SK-N-SH (cell line): ENCODE data around the gene SLC6A8. TPM values are rescaled to one million over a fixed set of nuclear protein-coding genes. Genes with fewer than 3 reads are reported as not detected.

Experiments
- CTCF ChIA-PET: fragments of 300-600, 350-600 bp; formaldehyde crosslinking; extraction: SDS; loops from one replicate; lab custom pipeline; 2021; lab: Yijun Ruan, JAX
- POLR2A ChIA-PET: fragments of 350-600 bp; sonication (Branson Sonifier 250); formaldehyde crosslinking; extraction: SDS; loops from one replicate; lab custom pipeline; 2020; ENCODE audit warnings: antibody characterized with exemption, inconsistent platforms; lab: Yijun Ruan, JAX
- DNase-seq: peaks from one replicate; pipeline ENCODE4 v3.0.0; 2012
- H2AFZ ChIP-seq: fragments of 200-600 bp; sonication (generic); 2 replicates; pipeline ENCODE4 v1.8.1; 2016; ENCODE audit warnings: antibody characterized with exemption, mild to moderate bottlenecking, low read depth
- H3F3A ChIP-seq: fragments of 200-600 bp; sonication (generic); replicated peaks from 2 replicates; pipeline ENCODE3; 2016; ENCODE audit warnings: antibody characterized with exemption, mild to moderate bottlenecking; ENCODE audit not compliant: insufficient read depth
- H3K27ac ChIP-seq, 2 experiments: fragments of 200-500 bp in 1 of 2; fragments of 200-600 bp in 1 of 2; sonication (Bioruptor generic) in 1 of 2; sonication (generic), shearing (Covaris generic) in 1 of 2; 2 replicates each; pipeline versions ENCODE4 v1.5.1 to v1.6.1; 2014 to 2016; ENCODE audit warnings: low read depth in 2 of 2, inconsistent platforms in 1 of 2, low read length in 1 of 2, mild to moderate bottlenecking in 1 of 2, mixed read lengths in 1 of 2
- H3K27me3 ChIP-seq: fragments of 200-600 bp; sonication (generic), shearing (Covaris generic); 2 replicates; pipeline ENCODE4 v1.6.1; 2016; ENCODE audit warnings: mixed run types; ENCODE audit not compliant: insufficient read depth
- H3K36me3 ChIP-seq, 2 experiments: fragments of 200-500 bp in 1 of 2; fragments of 200-600 bp in 1 of 2; sonication (Bioruptor generic) in 1 of 2; sonication (generic) in 1 of 2; replicated peaks in 1 of 2; 2 replicates each; pipeline versions ENCODE3 to v1.5.1; 2014 to 2016; ENCODE audit warnings: low read length in 1 of 2, mild to moderate bottlenecking in 1 of 2; ENCODE audit not compliant: insufficient read depth in 2 of 2, control insufficient read depth in 1 of 2
- H3K4me1 ChIP-seq, 2 experiments: fragments of 200-500 bp in 1 of 2; fragments of 200-600 bp in 1 of 2; sonication (Bioruptor generic) in 1 of 2; sonication (generic), shearing (Covaris generic) in 1 of 2; 2 replicates each; pipeline versions ENCODE4 v1.5.1 to v1.6.1; 2014 to 2016; ENCODE audit warnings: low read depth in 1 of 2, low read length in 1 of 2, mixed run types in 1 of 2; ENCODE audit not compliant: insufficient read depth in 2 of 2, control insufficient read depth in 1 of 2
- H3K4me2 ChIP-seq: fragments of 200-600 bp; sonication (generic), shearing (Covaris generic); 2 replicates; pipeline ENCODE4 v1.6.1; 2017; ENCODE audit warnings: mixed run types
- H3K4me3 ChIP-seq, 2 experiments: fragments of 200-500 bp in 1 of 2; fragments of 200-600 bp in 1 of 2; sonication (Bioruptor generic) in 1 of 2; sonication (generic), shearing (Covaris generic) in 1 of 2; 2 replicates each; pipeline versions ENCODE4 v1.5.1 to v1.8.1; 2014 to 2016; ENCODE audit warnings: low read depth in 2 of 2, inconsistent platforms in 1 of 2, low read length in 1 of 2, mild to moderate bottlenecking in 1 of 2, mixed read lengths in 1 of 2, moderate library complexity in 1 of 2
- H3K79me2 ChIP-seq: fragments of 200-600 bp; sonication (generic); 2 replicates; pipeline ENCODE4 v1.8.1; 2017; ENCODE audit warnings: mild to moderate bottlenecking; ENCODE audit not compliant: insufficient read depth
- H3K9ac ChIP-seq: fragments of 200-600 bp; sonication (generic); 2 replicates; pipeline ENCODE4 v1.6.1; 2017; ENCODE audit warnings: mixed run types
- H3K9me2 ChIP-seq: fragments of 200-600 bp; sonication (generic); 2 replicates; pipeline ENCODE4 v1.6.1; 2017; ENCODE audit warnings: mixed run types
- H3K9me3 ChIP-seq: fragments of 200-600 bp; sonication (generic); 2 replicates; pipeline ENCODE4 v1.6.1; 2017; ENCODE audit warnings: mixed run types, mild to moderate bottlenecking, moderate library complexity
- H4K20me1 ChIP-seq: fragments of 200-600 bp; sonication (generic); 2 replicates; pipeline ENCODE4 v1.6.1; 2017; ENCODE audit warnings: mild to moderate bottlenecking, mixed run types; ENCODE audit not compliant: insufficient read depth
- CHD2 ChIP-seq: fragments of 150-350 bp; IDR thresholded peaks from 2 replicates; pipeline ENCODE4 v1.6.1; 2018; ENCODE audit warnings: low read length; ENCODE audit not compliant: partially characterized antibody
- ELF1 ChIP-seq: IDR thresholded peaks from 2 replicates; pipeline ENCODE4 v1.4.0; 2012
- EP300 ChIP-seq, 2 experiments: IDR thresholded peaks; 2 replicates each; pipeline versions ENCODE4 v1.4.0 to v1.6.1; 2012; ENCODE audit warnings: borderline replicate concordance in 1 of 2, low read depth in 1 of 2, low read length in 1 of 2
- EZH2phosphoT487 ChIP-seq: fragments of 200-600 bp; sonication (generic); IDR thresholded peaks from 2 replicates; pipeline ENCODE4 v1.6.1; 2017; ENCODE audit warnings: low read depth, mixed run types, mild to moderate bottlenecking, antibody characterized with exemption, moderate library complexity, borderline replicate concordance
- FOXJ3 ChIP-seq: sonication (generic); formaldehyde crosslinking; IDR thresholded peaks from 2 replicates; pipeline ENCODE4 v1.5.1; 2020; ENCODE audit warnings: mild to moderate bottlenecking, missing genetic modification reagents
- GABPA ChIP-seq: IDR thresholded peaks from 2 replicates; pipeline ENCODE4 v1.4.0; 2012; ENCODE audit warnings: low read depth, mild to moderate bottlenecking
- MXI1 ChIP-seq: IDR thresholded peaks from 2 replicates; pipeline ENCODE4 v1.6.1; 2012; ENCODE audit warnings: mild to moderate bottlenecking, low read depth, low read length, improper control_type of control experiment
- NRF1 ChIP-seq: IDR thresholded peaks from 2 replicates; pipeline ENCODE4 v1.6.1; 2012; ENCODE audit warnings: low read depth, mild to moderate bottlenecking, low read length
- POLR2AphosphoS5 ChIP-seq: IDR thresholded peaks from 2 replicates; pipeline ENCODE4 v1.6.1; 2012; ENCODE audit warnings: low read depth, low read length
- RFX5 ChIP-seq: IDR thresholded peaks from 2 replicates; pipeline ENCODE4 v1.6.1; 2012; ENCODE audit warnings: mild to moderate bottlenecking, improper control_type of control experiment, low read length
- SIN3A ChIP-seq: IDR thresholded peaks from 2 replicates; pipeline ENCODE4 v1.6.1; 2012; ENCODE audit warnings: low read depth, mild to moderate bottlenecking, low read length, moderate library complexity, borderline replicate concordance
- TAF1 ChIP-seq: IDR thresholded peaks from 2 replicates; pipeline ENCODE4 v1.6.1; 2012; ENCODE audit warnings: low read depth, mild to moderate bottlenecking, low read length, moderate library complexity, borderline replicate concordance
- TCF12 ChIP-seq: IDR thresholded peaks from 2 replicates; pipeline ENCODE4 v1.4.0; 2012
- TEAD4 ChIP-seq: IDR thresholded peaks from 2 replicates; pipeline ENCODE4 v1.4.0; 2012; ENCODE audit warnings: mild to moderate bottlenecking, borderline replicate concordance; ENCODE audit not compliant: insufficient read depth
- USF1 ChIP-seq: IDR thresholded peaks from 2 replicates; pipeline ENCODE4 v1.4.0; 2012; ENCODE audit warnings: low read depth, borderline replicate concordance
- YY1 ChIP-seq: IDR thresholded peaks from 2 replicates; pipeline ENCODE4 v1.4.0; 2012; ENCODE audit warnings: low read depth, mild to moderate bottlenecking
- ZBTB33 ChIP-seq: IDR thresholded peaks from 2 replicates; pipeline ENCODE4 v1.4.0; 2012; ENCODE audit warnings: low read depth, borderline replicate concordance
- WGBS: methylation state at CpG from one replicate; pipeline ENCODE4 v1.1.6; 2017; ENCODE audit warnings: low lambda C conversion rate; 5-methylcytosine and 5-hydroxymethylcytosine counted together
- polyA plus RNA-seq, 3 experiments: library from polyadenylated mRNA; depleted of rRNA; stranded (reverse); fragments of >200 nt; gene quantifications; 2 replicates each; pipeline ENCODE4 v1.2.3, GENCODE V29; 2012
- TF ChIP-seq, protein P1 (sequence below): IDR thresholded peaks from 2 replicates; pipeline ENCODE4 v1.4.0; 2012; ENCODE audit warnings: low read depth

Gene SLC6A8
- polyA plus RNA-seq, 1 of the 3 experiments (the other 2 are of a cell fraction): 30.8 TPM

GRCh38 chrX:153724252-153725038, 36.7 kb downstream of the SLC6A8 start, which contains the start of the genes ABCD1 and BCAP31:
TSS of gene ABCD1 (plus strand) at chrX:153724856. CDS start at chrX:153725267, 411 bp downstream.
TSS of gene BCAP31 (minus strand) at chrX:153724387. CDS start at chrX:153723244, 1,143 bp downstream.
- no peaks in the 10 kb centered on the region; the same call in 1 of the 2 replicates for H3K27me3 ChIP-seq
- H3K27ac ChIP-seq: peak within 1 kb of the TSS; percentile 76
- H4K20me1 ChIP-seq: peaks cover 28% of the 10 kb centered on the region
- CTCF ChIA-PET: no interaction called here
- no peaks in the 10 kb centered on the region for H3K9me3 ChIP-seq
- WGBS: 61% methylated on average over 18 of the region's 88 CpGs
- H3K4me3 ChIP-seq: peak within 1 kb of the TSS; percentile 63 to 64
- no peaks in the 10 kb centered on the region for H3K9me2 ChIP-seq
- no peaks in the 10 kb centered on the region for H3F3A ChIP-seq
- peaks cover 41% of the 10 kb centered on the region for H3K79me2 ChIP-seq
- H3K36me3 ChIP-seq: peaks cover 5 to 15% of the 10 kb centered on the region in 2 experiments
- H3K4me1 ChIP-seq: peaks cover 7 to 38% of the 10 kb centered on the region in 2 experiments; a peak in 3 of 4 replicates
- DNase-seq: peak; percentile 95
- peak within 1 kb of the TSS; percentile 84 for H3K4me2 ChIP-seq
- peak within 1 kb of the TSS; percentile 76 for H3K9ac ChIP-seq
- TF ChIP-seq POLR2AphosphoS5 (peak; percentile 70), TEAD4 (no peak), CHD2 (peak; percentile 97), ZBTB33 (peak; percentile 92), GABPA (peak; percentile 74), EP300 (IDR thresholded peaks at IDR 0.05; ENCODE audit: borderline replicate concordance in 1 of 2, low read depth in 1 of 2, low read length in 1 of 2) (no peak), ELF1 (peak; percentile 67), TAF1 (peak; percentile 39; the same call in 1 of the 2 replicates), YY1 (no peak), RFX5 (no peak)
- TF ChIP-seq, protein P1, sequence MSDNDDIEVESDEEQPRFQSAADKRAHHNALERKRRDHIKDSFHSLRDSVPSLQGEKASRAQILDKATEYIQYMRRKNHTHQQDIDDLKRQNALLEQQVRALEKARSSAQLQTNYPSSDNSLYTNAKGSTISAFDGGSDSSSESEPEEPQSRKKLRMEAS: 0 out of 2 replicates have a peak, but pooled peaks have one; percentile 37
- POLR2A ChIA-PET: no interaction called here
- no peak within 1 kb of the TSS for H2AFZ ChIP-seq

- H3K9me3 ChIP-seq: no peaks in the 10 kb centered on the region
- H3K4me1 ChIP-seq: peaks cover 7 to 38% of the 10 kb centered on the region in 2 experiments; a peak in 3 of 4 replicates
- H3K9me2 ChIP-seq: no peaks in the 10 kb centered on the region
- H3K27ac ChIP-seq: peak overlapping the region; percentile 76; a peak in 3 of 4 replicates
- CTCF ChIA-PET: interaction anchor here (1.8 to 2.7 kb wide), 2 partner anchors 17 to 39 kb away, joined by 5 to 11 read pairs; partner anchors contain the start of gene PLXNB3
- H2AFZ ChIP-seq: no peak overlapping the region
- H3F3A ChIP-seq: no peaks in the 10 kb centered on the region
- WGBS: 77% methylated on average over 11 of the region's 55 CpGs
- H3K27me3 ChIP-seq: no peaks in the 10 kb centered on the region
- H3K79me2 ChIP-seq: peaks cover 33% of the 10 kb centered on the region
- POLR2A ChIA-PET: no interaction called here
- DNase-seq: no peak
- peaks cover 26% of the 10 kb centered on the region for H4K20me1 ChIP-seq
- peak overlapping the region in 1 of 2 experiments; percentile 40; a peak in 2 of 4 replicates for H3K4me3 ChIP-seq
- H3K9ac ChIP-seq: no peak overlapping the region
- H3K4me2 ChIP-seq: peak overlapping the region; percentile 77
- peaks cover 0 to 9% of the 10 kb centered on the region in 2 experiments for H3K36me3 ChIP-seq
- TF ChIP-seq FOXJ3 (CRISPR knock-in tag) (no peak), ZBTB33 (no peak), RFX5 (no peak), MXI1 (no peak), SIN3A (no peak), ELF1 (no peak), TCF12 (no peak), POLR2AphosphoS5 (no peak), EZH2phosphoT487 (no peak), NRF1 (no peak), TEAD4 (no peak), USF1 (no peak)
Observed at GRCh38 chrX:153725039-153725831, 37.5 kb downstream of the SLC6A8 start.
